Suprapubic skin (tissue), 4 donors: Measurements from ENCODE around the gene DDX55. TPM values are rescaled to one million over a fixed set of nuclear protein-coding genes. Genes with fewer than 3 reads are reported as not detected.

Experiments
- DNase-seq, 2 donors: peaks; one replicate each; pipeline ENCODE4 v3.0.0-alpha.2; 2019; ENCODE audit warnings: low spot score in 2 of 2
- H3K27ac ChIP-seq: fragments of 200-600 bp; sonication (generic); one replicate; pipeline ENCODE4 v1.5.1; 2019
- H3K27me3 ChIP-seq: fragments of 200-600 bp; sonication (generic); one replicate; pipeline ENCODE4 v1.5.1; 2019
- H3K36me3 ChIP-seq: fragments of 200-600 bp; sonication (generic); one replicate; pipeline ENCODE4 v1.5.1; 2019
- H3K4me1 ChIP-seq: fragments of 200-600 bp; sonication (generic); one replicate; pipeline ENCODE4 v1.5.1; 2019
- H3K4me3 ChIP-seq: fragments of 200-600 bp; sonication (generic); one replicate; pipeline ENCODE4 v1.5.1; 2019; ENCODE audit warnings: mild to moderate bottlenecking
- H3K9me3 ChIP-seq: fragments of 200-600 bp; sonication (generic); one replicate; pipeline ENCODE4 v1.5.1; 2019
- EP300 ChIP-seq: sonication (generic); formaldehyde crosslinking; IDR thresholded peaks from one replicate; pipeline ENCODE4 v1.6.1; 2017; ENCODE audit warnings: antibody characterized with exemption
- POLR2A ChIP-seq, 2 donors: fragments of 450-650 bp; IDR thresholded peaks; one replicate each; pipeline ENCODE4 v1.6.1; 2017; ENCODE audit warnings: antibody characterized with exemption in 2 of 2, mild to moderate bottlenecking in 2 of 2, moderate library complexity in 2 of 2
- POLR2AphosphoS5 ChIP-seq, 3 donors: sonication (generic); formaldehyde crosslinking; IDR thresholded peaks; one replicate each; pipeline ENCODE4 v1.6.1; 2017; ENCODE audit warnings: antibody characterized with exemption in 3 of 3
- WGBS: methylation state at CpG from one replicate; pipeline ENCODE4 v1.1.5; 2018; 5-methylcytosine and 5-hydroxymethylcytosine counted together
- total RNA-seq, 4 donors: library from RNA; depleted of rRNA; stranded (reverse); fragments of >200 nt; gene quantifications; one replicate each; pipeline ENCODE4 v1.1.0, GENCODE V29; 2016
- TF ChIP-seq, protein P1 (sequence below), 2 donors: fragments of 200-600 bp in 1 of 2; fragments of 450-650 bp in 1 of 2; sonication (generic) in 1 of 2; IDR thresholded peaks; one replicate each; pipeline ENCODE4 v1.5.1; 2016 to 2019; ENCODE audit warnings: antibody characterized with exemption in 2 of 2, mild to moderate bottlenecking in 1 of 2, moderate library complexity in 1 of 2

Gene DDX55
- total RNA-seq, 4 donors from 2014 or later, result 23.6 to 57.1 (median 42.2) TPM

- Histone ChIP-seq H3K36me3 (peaks cover 33% of the 10 kb centered on the region), H3K9me3 (no peaks in the 10 kb centered on the region), H3K27me3 (no peaks in the 10 kb centered on the region), H3K4me1 (peaks cover 9% of the 10 kb centered on the region), H3K27ac (peak overlapping the region; percentile 64), H3K4me3 (no peak overlapping the region)
- 48% methylated on average over 5 of the region's 5 CpGs for WGBS
- TF ChIP-seq, protein P1, sequence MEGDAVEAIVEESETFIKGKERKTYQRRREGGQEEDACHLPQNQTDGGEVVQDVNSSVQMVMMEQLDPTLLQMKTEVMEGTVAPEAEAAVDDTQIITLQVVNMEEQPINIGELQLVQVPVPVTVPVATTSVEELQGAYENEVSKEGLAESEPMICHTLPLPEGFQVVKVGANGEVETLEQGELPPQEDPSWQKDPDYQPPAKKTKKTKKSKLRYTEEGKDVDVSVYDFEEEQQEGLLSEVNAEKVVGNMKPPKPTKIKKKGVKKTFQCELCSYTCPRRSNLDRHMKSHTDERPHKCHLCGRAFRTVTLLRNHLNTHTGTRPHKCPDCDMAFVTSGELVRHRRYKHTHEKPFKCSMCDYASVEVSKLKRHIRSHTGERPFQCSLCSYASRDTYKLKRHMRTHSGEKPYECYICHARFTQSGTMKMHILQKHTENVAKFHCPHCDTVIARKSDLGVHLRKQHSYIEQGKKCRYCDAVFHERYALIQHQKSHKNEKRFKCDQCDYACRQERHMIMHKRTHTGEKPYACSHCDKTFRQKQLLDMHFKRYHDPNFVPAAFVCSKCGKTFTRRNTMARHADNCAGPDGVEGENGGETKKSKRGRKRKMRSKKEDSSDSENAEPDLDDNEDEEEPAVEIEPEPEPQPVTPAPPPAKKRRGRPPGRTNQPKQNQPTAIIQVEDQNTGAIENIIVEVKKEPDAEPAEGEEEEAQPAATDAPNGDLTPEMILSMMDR (IDR thresholded peaks at IDR 0.05), result no peak
- no peak for TF ChIP-seq POLR2AphosphoS5 (IDR thresholded peaks at IDR 0.05)
- TF ChIP-seq POLR2A (IDR thresholded peaks at IDR 0.05), result no peak
- TF ChIP-seq EP300, result no peak
- DNase-seq, result no peak
These were observed 58.3 kb downstream of the DDX55 start for GRCh38 chr12:123659996-123660727.

- no peaks in the 10 kb centered on the region for H3K9me3 ChIP-seq
- peak overlapping the region; percentile 67 for H3K27ac ChIP-seq
- H3K36me3 ChIP-seq, result no peaks in the 10 kb centered on the region
- no peak for DNase-seq
- no peaks in the 10 kb centered on the region for H3K27me3 ChIP-seq
- H3K4me3 ChIP-seq, result peak overlapping the region; percentile 5
- 55% methylated on average over 8 of the region's 8 CpGs for WGBS
- no peak for TF ChIP-seq POLR2AphosphoS5 (IDR thresholded peaks at IDR 0.05)
- TF ChIP-seq, protein P1 (IDR thresholded peaks at IDR 0.05), result no peak
- no peak for TF ChIP-seq EP300
- no peak for TF ChIP-seq POLR2A (IDR thresholded peaks at IDR 0.05)
- H3K4me1 ChIP-seq, result peaks cover 11% of the 10 kb centered on the region
These were observed 65.9 kb downstream of the DDX55 start for GRCh38 chr12:123667771-123668170.

Other genes starting within 250 kb of the DDX55 start
- 10 to 100 TPM; 18.2 to 26.6 (median 25.8) TPM for gene SBNO1, start 237.3 kb upstream of the DDX55 start, total RNA-seq
- 10 to 100 TPM; 52.2 to 70.1 (median 60.8) TPM for gene KMT5A, start 218.0 kb upstream of the DDX55 start, total RNA-seq
- 1 to 10 TPM; 3.2 to 6.1 (median 4.3) TPM for gene RILPL2, start 165.4 kb upstream of the DDX55 start, total RNA-seq
- 10 to 100 TPM; 16.2 to 33.8 (median 20.3) TPM for gene SNRNP35, start 144.0 kb upstream of the DDX55 start, total RNA-seq
- 10 to 100 TPM; 16.4 to 36.2 (median 24.2) TPM for gene RILPL1, start 68.4 kb upstream of the DDX55 start, total RNA-seq
- gene TMED2, start 17.5 kb upstream of the DDX55 start, total RNA-seq, result 100 to 1,000 TPM in 1 of 4 donors, 10 to 100 TPM in 3; 61.6 to 101 (median 80.8) TPM
- gene EIF2B1, start 31.6 kb downstream of the DDX55 start, total RNA-seq, result 100 to 1,000 TPM; 122 to 214 (median 188) TPM
- 10 to 100 TPM; 14.4 to 33.3 (median 23.3) TPM for gene GTF2H3, start 31.7 kb downstream of the DDX55 start, total RNA-seq
- gene TCTN2, start 69.0 kb downstream of the DDX55 start, total RNA-seq, result 10 to 100 TPM; 10.2 to 31.9 (median 16.0) TPM
- gene ATP6V0A2, start 110.3 kb downstream of the DDX55 start, total RNA-seq, result 10 to 100 TPM; 30.0 to 64.4 (median 37.9) TPM
- gene DNAH10, start 160.2 kb downstream of the DDX55 start, total RNA-seq, result 1 to 10 TPM in 1 of 4 donors, under 1 TPM in 2, not detected in 1; 0.13 to 1.2 (median 0.19) TPM